ENCODE measurements around the gene INPP1.

INPP1 gene

GRCh38 chr2:190319555-190320498, 23.6 kb upstream of the INPP1 start, which contains the start of gene HIBCH:
Gene HIBCH (minus strand): TSS chr2:190319826. CDS start chr2:190319750, 76 bp downstream.
- TF ChIP-seq, protein P1, sequence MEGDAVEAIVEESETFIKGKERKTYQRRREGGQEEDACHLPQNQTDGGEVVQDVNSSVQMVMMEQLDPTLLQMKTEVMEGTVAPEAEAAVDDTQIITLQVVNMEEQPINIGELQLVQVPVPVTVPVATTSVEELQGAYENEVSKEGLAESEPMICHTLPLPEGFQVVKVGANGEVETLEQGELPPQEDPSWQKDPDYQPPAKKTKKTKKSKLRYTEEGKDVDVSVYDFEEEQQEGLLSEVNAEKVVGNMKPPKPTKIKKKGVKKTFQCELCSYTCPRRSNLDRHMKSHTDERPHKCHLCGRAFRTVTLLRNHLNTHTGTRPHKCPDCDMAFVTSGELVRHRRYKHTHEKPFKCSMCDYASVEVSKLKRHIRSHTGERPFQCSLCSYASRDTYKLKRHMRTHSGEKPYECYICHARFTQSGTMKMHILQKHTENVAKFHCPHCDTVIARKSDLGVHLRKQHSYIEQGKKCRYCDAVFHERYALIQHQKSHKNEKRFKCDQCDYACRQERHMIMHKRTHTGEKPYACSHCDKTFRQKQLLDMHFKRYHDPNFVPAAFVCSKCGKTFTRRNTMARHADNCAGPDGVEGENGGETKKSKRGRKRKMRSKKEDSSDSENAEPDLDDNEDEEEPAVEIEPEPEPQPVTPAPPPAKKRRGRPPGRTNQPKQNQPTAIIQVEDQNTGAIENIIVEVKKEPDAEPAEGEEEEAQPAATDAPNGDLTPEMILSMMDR (conservative IDR thresholded peaks at IDR 0.05; ENCODE audit: low read length) = peak; percentile 75
- no peak for TF ChIP-seq EZH2phosphoT487 (IDR thresholded peaks at IDR 0.05; ENCODE audit: borderline replicate concordance)
- no peaks in the 10 kb centered on the region for H3K36me3 ChIP-seq (ENCODE audit: insufficient read depth, low read length)
- H3K9me2 ChIP-seq (replicated peaks; ENCODE audit: low read depth, low read length) = no peaks in the 10 kb centered on the region
- no peaks in the 10 kb centered on the region for H3K9me3 ChIP-seq (ENCODE audit: insufficient read depth, low read depth, low read length)
- H3K9ac ChIP-seq (ENCODE audit: low read depth, low read length, poor library complexity, severe bottlenecking) = peak within 1 kb of the TSS; percentile 79
- peak within 1 kb of the TSS; percentile 80 for H3K4me3 ChIP-seq (ENCODE audit: low read length, poor library complexity, severe bottlenecking)
- no peaks in the 10 kb centered on the region for H3K27me3 ChIP-seq (ENCODE audit: insufficient read depth, low read length, poor library complexity, severe bottlenecking)
- H3F3A ChIP-seq (ENCODE audit: low read depth) = 0 out of 2 replicates have a peak, but pooled peaks cover 3% of the 10 kb centered on the region
- peaks cover 51% of the 10 kb centered on the region for H3K4me1 ChIP-seq (ENCODE audit: insufficient read depth, low read length, poor library complexity, severe bottlenecking)
- no peaks in the 10 kb centered on the region for H4K20me1 ChIP-seq (ENCODE audit: insufficient read depth, low read length, poor library complexity, severe bottlenecking)
- H2AFZ ChIP-seq (ENCODE audit: low read length) = peak within 1 kb of the TSS; percentile 92
- peak within 1 kb of the TSS; percentile 79 for H3K4me2 ChIP-seq (ENCODE audit: low read depth, low read length, poor library complexity, severe bottlenecking)
- peaks cover 30% of the 10 kb centered on the region for H3K79me2 ChIP-seq (ENCODE audit: insufficient read depth, low read length)

GRCh38 chr2:190320696-190321095, 22.7 kb upstream of the INPP1 start:
- Histone ChIP-seq H3K4me3 (ENCODE audit: low read length, poor library complexity, severe bottlenecking) (peak overlapping the region; percentile 80), H3K9me3 (ENCODE audit: insufficient read depth, low read depth, low read length) (no peaks in the 10 kb centered on the region), H3K4me2 (ENCODE audit: low read depth, low read length, poor library complexity, severe bottlenecking) (peak overlapping the region; percentile 79), H3K9me2 (replicated peaks; ENCODE audit: low read depth, low read length) (no peaks in the 10 kb centered on the region), H3K4me1 (ENCODE audit: insufficient read depth, low read length, poor library complexity, severe bottlenecking) (peaks cover 43% of the 10 kb centered on the region), H3K36me3 (ENCODE audit: insufficient read depth, low read length) (no peaks in the 10 kb centered on the region), H2AFZ (ENCODE audit: low read length) (0 out of 2 replicates have a peak overlapping the region, but pooled peaks have one; percentile 28), H3K27me3 (ENCODE audit: insufficient read depth, low read length, poor library complexity, severe bottlenecking) (no peaks in the 10 kb centered on the region), H3F3A (ENCODE audit: low read depth) (0 out of 2 replicates have a peak, but pooled peaks cover 3% of the 10 kb centered on the region), H3K79me2 (ENCODE audit: insufficient read depth, low read length) (peaks cover 23% of the 10 kb centered on the region), H3K9ac (ENCODE audit: low read depth, low read length, poor library complexity, severe bottlenecking) (peak overlapping the region; percentile 79), H4K20me1 (ENCODE audit: insufficient read depth, low read length, poor library complexity, severe bottlenecking) (no peaks in the 10 kb centered on the region)
- TF ChIP-seq, protein P1 (conservative IDR thresholded peaks at IDR 0.05; ENCODE audit: low read length) = no peak
- no peak for TF ChIP-seq EZH2phosphoT487 (IDR thresholded peaks at IDR 0.05; ENCODE audit: borderline replicate concordance)

DNA sequence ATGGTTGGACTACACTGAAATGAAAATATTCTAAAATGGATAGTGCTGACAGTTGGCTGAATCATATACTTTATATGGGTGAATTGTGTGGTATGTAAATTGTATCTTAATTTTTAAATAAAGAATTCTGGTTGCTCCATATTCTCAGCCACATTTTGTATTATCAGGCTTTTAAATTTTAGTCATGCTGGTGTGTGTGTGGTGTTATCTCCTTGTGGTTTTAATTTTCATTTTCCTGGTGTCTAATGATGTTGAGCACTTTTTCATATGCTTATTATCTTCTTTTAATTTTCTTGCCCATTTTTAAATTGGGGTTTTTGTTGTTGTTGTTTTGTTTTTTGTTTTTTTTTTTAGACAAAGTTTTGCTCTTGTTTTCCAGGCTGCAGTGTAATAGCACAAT, 20.0 kb upstream of the INPP1 start:
- Histone ChIP-seq H3K27me3 (ENCODE audit: insufficient read depth, low read length, poor library complexity, severe bottlenecking) (no peaks in the 10 kb centered on the region), H4K20me1 (ENCODE audit: insufficient read depth, low read length, poor library complexity, severe bottlenecking) (no peaks in the 10 kb centered on the region), H3K4me2 (ENCODE audit: low read depth, low read length, poor library complexity, severe bottlenecking) (no peak overlapping the region), H3K4me3 (ENCODE audit: low read length, poor library complexity, severe bottlenecking) (no peak overlapping the region), H2AFZ (ENCODE audit: low read length) (no peak overlapping the region), H3K9me3 (ENCODE audit: insufficient read depth, low read depth, low read length) (no peaks in the 10 kb centered on the region), H3K9me2 (replicated peaks; ENCODE audit: low read depth, low read length) (no peaks in the 10 kb centered on the region), H3K79me2 (ENCODE audit: insufficient read depth, low read length) (peaks cover 5% of the 10 kb centered on the region; the same call in 1 of the 2 replicates), H3F3A (ENCODE audit: low read depth) (0 out of 2 replicates have a peak, but pooled peaks cover 3% of the 10 kb centered on the region), H3K4me1 (ENCODE audit: insufficient read depth, low read length, poor library complexity, severe bottlenecking) (peaks cover 19% of the 10 kb centered on the region), H3K9ac (ENCODE audit: low read depth, low read length, poor library complexity, severe bottlenecking) (no peak overlapping the region), H3K36me3 (ENCODE audit: insufficient read depth, low read length) (no peaks in the 10 kb centered on the region)
- TF ChIP-seq, protein P1 (conservative IDR thresholded peaks at IDR 0.05; ENCODE audit: low read length) = no peak
- TF ChIP-seq EZH2phosphoT487 (IDR thresholded peaks at IDR 0.05; ENCODE audit: borderline replicate concordance) = no peak

All from Loucy (cell line).